Hepatic stellate cell (primary cell): ENCODE results near the gene DDX41.
A peak's percentile ranks its signal among the peaks of the same experiment; 100 is the strongest.
"Not testable (repeated sequence)": the region's sequence is repeated elsewhere in the genome, so short reads cannot be mapped to it uniquely, and the experiment has no call there.

ENCODE experiments used
- DNase-seq: peaks from one replicate; pipeline ENCODE4 v3.0.0; 2011; ENCODE audit warnings: low spot score

Gene DDX41

DNA sequence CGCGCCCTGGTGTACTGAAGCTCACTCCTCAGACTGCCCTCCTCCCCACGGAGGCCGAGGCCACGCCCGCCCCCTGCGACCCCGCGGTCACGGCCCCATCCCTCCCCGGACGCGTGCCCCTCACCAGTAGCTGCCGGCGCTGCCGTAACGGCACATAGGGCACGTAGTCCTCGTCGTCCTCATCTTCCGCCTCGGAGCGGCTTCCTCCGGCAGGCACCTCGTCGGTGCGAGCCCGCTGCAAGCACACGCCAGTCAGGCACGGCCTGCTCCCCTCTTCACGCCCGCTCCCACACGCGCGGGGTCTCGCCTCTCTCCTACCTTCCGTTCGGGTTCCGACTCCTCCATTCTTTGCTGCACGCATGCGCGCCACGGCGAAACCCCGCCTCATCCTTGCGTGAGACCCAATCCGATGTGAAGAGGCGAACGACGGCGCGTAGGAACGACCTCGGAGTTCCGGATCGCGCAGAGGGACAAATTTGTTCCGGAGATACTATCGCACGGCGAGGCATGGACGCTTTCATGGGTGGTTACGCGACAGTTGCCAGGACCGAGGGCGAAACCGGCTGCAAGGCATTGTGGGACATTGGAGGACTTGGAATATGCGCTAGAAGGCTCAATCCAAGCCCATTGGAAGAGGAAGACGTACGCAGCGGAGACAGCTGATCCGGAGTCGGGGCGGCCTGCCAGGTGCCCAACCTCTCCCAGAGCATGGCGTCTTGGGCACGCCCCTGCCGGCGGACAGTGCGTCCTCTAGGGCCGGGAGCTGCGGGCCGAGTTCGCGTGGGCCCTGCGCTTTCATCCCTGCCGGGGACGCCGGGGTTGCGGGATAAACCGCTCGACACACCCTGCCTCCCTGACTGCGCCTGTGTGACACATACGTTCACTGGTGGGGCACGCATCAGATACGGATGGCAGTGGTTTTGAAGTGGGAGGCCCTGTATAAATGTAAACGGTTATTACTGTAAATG lies at the start of gene DDX41:
TSS of gene DDX41 (minus strand) at position 361 of the 968 bp plus-strand sequence. CDS start at position 345, 16 bp downstream.
- peak; percentile 99 for DNase-seq

- DNase-seq: no peak
Observed at GRCh38 chr5:177565046-177565445, 48.3 kb upstream of the DDX41 start.

- not testable (repeated sequence) for DNase-seq
Observed at GRCh38 chr5:177559446-177559941, 42.7 kb upstream of the DDX41 start.

DNA sequence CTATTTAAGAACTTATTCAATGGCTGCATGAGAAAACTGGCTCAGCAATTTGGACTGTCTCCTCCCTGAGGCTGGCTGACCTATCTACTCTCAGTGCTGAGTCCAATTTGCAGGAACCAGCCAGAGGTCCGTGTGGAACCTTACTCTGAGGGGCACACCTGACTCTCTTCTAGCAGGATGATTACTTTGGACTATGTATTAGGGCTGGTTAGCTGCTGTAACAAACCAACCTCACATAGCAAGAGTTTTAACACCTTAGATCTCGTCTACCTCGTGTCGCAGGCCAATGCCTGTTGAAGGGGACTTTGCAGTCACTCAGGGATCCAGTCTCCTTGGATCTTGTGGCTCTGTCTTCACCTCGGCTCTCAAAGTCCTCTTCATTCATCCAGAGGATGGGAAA lies 41.0 kb upstream of the DDX41 start:
- DNase-seq: no peak

- DNase-seq: no peak
Observed at GRCh38 chr5:177557041-177557647, 40.4 kb upstream of the DDX41 start.

DNA sequence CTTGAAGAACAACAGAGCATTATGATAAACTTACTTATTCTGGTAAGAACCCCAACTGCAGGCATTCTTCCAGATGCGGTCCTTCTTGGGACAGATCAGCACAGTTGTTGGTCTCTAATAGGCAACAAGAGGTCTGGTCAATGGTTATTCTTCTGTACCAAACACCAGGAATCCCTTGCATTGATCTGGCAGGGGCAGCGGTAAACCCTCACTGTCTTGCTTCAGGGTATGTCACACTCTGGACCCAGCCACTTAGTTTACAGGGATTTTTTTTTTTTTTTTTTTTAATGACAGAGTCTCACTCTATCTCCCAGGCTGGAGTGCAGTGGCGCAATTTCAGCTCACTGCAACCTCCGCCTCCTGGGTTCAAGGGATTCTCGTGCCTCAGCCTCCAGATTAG lies 38.9 kb upstream of the DDX41 start:
- DNase-seq: no peak

GRCh38 chr5:177555228-177555627 lies 38.5 kb upstream of the DDX41 start:
- no peak for DNase-seq

DNA sequence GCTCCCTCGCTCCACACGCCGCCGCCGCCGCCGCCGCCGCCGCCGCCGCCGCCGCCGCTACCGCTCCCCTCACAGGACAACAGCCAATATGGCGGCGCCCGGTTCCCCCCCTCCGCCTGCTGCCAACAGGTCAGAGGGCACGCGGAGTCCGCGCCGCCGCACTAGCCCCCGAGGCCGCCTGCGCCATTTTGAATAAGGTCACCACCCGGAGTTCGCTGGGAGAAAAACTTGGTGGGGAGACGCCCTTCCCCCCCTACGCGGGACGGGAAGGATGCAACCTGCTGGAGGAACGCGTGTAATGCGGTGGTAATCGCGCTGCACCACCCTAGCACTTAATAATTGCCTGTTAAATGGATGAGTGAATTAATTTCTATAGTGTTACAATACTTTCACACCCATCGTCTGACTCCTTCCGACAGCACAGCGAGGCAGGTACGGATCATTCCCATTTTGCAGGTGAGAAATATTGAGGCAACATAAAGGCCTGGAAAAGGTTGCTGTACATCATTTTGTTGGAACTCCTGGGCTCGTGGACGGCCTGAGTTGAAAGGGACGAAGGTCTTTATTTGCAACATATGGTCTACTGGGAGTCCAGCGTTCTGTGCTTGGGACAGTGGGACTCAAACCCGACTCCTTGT lies 37.8 kb upstream of the DDX41 start, which contains the start of gene FAM193B:
TSS of gene FAM193B (minus strand) at position 90 of the 638 bp plus-strand sequence. CDS start 105 bp downstream, outside the sequence.
- peak; percentile 97 for DNase-seq

GRCh38 chr5:177553671-177554429 lies 37.1 kb upstream of the DDX41 start:
- peak; percentile 64 for DNase-seq

GRCh38 chr5:177552839-177553455 lies 36.2 kb upstream of the DDX41 start:
- DNase-seq: peak; percentile 65

GRCh38 chr5:177550122-177550521 lies 33.4 kb upstream of the DDX41 start:
- DNase-seq: no peak

DNA sequence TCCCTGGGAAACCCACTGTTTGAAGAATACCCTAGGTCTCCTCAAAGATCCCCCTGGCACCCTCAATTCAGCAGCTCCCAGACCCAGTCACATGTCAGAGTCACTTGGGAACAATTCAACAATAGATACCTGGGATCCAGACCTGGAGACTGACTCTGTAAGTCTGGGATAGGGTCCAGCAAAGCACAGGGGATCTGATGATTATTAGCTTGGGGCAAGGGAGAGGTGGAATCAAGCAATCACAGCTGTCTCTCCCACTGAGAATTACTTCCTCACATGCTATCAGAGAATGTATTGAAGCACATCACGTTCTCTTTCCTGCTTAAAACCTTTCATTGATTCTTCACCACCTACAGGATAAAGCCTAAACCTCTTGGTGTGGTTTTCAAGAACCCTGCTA lies 31.7 kb upstream of the DDX41 start:
- DNase-seq: no peak

- no peak for DNase-seq
Observed at GRCh38 chr5:177547736-177548135, 31.0 kb upstream of the DDX41 start.

- DNase-seq: peak; percentile 88
Observed at GRCh38 chr5:177546258-177546741, 29.5 kb upstream of the DDX41 start.

DNA sequence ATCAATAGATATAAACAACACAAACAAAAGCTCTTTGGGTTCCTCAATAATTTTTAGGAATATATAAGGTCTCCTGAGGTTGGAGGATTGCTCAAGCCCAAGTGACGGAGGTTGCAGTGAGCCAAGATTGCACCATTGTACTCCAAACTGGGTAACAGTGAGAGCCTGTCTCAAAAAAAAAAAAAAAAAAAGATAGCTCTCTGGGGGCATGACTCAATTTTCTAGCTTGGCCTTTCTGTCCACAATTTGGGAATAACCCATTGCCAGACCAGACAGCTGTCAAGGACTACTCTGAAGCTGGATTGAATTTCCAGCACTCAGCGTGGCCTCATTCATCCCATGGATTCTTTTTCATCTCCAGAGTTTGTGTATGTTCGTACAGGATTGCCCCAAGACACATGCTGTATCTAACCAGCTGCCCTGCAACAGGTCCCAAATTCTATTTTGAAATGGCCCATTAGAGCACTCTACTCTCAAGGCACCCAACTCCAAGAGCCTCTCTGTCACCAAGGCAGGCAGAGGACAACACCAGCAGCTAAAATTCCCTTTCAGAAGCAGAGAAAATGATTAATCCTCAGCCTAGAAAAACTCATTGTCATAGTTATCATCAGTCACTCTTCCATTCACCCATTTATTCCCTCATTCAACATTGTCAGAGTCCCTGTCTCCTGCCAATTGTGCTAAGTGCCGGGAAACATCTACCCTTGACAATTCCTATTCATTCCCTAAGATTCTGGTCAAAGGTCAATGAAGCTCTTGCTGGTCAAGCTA lies 28.9 kb upstream of the DDX41 start:
- DNase-seq: peak; percentile 53

DNA sequence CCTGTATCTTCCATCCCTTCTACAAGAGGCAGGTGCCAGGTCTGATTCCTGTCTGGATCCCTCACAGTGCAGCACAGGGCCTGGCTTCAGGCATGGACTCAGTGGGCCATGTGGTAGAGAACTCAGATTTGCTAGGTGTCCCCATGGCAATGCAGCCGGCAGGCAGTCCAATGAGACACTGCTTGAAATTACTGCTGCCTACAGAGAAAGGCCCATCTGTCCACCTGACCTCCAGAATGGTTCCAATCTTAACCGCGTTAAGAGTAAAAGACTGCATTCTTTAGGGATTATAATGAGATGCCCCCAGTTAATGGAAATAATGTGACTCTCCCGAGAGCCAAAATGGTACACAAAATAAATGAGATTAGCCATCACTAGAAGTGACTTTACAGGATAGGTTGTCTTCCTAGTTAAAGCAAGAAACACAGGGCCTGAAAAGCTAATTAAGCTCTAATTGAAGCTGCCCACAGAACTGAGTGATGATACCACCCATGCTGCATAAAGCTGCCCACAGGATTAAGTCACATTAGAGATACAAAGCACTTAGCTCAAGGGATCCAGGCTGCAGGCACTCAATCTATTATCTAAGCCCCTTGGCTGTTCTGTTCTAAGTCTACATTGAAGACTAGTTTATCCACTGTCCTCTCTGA lies 26.2 kb upstream of the DDX41 start:
- DNase-seq: no peak

DNA sequence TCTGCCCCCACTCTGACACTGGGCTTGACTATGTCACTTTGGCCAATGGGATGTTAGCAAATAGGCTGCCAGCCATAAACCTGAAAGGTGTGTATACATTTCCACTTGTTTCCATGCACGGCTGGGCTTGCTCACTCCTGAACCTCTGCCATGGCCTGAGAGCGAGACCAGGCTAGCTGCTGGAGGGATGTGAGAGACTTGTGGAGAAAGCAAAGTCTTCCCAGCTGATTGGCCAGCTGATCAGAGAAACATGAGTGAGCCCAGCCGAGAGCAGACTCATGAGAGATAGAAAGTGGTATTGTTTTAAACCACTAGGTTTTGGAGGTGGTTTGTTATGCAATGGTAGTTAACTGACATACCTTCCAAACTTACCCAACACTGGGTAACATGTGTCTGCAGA lies 23.7 kb upstream of the DDX41 start:
- no peak for DNase-seq

- DNase-seq: peak; percentile 72
Observed at GRCh38 chr5:177539411-177539810, 22.6 kb upstream of the DDX41 start.

GRCh38 chr5:177538876-177539275 lies 22.1 kb upstream of the DDX41 start:
- DNase-seq: no peak
